Occipital lobe (tissue), 2 donors: Measurements from ENCODE around the gene CHADL. TPM values are rescaled to one million over a fixed set of nuclear protein-coding genes. Genes with fewer than 3 reads are reported as not detected.

ENCODE experiments used
- DNase-seq: peaks from one replicate; lab custom pipeline; 2025; lab: John Stamatoyannopoulos, UW
- total RNA-seq: library from RNA; depleted of rRNA; stranded (reverse); fragments of >200 nt; gene quantifications from one replicate; pipeline ENCODE4 v1.2.3, GENCODE V29; 2014

CHADL gene
- total RNA-seq, 1 donor from 2014 or later, result 2.8 TPM

DNA sequence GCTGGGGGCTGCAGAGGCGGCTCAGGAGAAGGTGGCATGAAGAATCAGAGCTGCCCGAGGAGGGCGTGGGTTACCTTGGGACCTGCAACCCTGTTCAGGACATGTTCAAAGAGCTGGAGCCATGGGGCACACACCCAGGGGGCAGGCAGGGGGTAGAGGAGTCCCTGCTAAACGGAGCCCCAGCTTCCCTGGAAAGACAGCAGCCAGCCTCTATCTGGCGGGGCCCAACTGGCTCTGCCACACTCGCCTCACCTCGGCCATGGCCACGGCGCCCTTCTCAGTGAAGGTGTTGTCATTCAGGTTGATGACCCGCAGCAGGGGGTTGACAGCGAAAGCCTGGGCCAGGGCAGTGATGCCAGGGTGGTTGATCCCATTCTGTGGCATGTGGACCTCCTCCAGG, 17.0 kb upstream of the CHADL start:
- DNase-seq, result no peak

DNA sequence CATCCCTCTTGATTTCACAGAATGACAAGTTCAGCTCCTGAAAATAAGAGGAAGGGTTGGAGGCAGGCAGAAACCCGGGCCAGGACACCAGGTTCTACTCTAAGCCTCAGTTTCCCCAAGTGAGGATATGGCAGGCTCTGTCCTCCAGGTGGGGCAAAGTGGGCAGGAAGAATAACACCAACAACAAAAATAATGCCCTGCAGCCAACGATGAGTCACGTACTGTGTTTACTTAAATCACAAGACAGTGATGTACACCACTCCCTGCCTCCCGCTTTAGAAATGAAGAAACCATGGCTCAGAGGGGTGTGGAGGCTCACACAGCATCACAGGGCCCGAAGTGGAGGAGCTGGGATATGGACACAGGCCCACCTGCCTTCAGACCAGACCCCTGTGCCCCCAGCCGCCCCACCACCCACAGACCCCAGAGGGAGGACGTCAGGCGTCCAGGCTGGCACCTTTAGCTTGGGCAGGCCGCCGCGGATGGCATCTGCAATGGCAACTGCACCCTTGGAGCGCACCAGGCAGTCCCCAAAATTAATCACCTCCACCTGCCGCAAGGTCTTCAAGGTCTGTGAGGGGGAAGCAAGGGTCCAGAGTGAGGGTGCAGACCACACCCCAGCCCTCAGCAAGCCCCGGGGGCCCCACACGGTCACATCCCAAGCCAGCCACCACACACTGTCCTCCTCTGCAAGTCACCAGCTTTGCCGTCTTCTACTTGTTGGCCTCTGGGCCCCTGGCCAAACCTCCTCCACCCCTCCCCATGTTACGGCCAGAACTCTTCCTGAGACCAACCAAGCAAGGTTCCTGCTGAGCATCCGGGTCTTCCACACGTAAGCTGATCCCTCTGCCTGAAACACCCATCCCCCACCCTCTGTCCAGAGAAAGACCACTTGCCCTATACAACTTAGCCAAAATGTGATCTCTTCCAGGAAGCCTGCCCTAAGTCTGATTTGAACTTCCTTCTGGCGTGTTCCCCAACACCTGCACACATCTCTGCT, 15.8 kb upstream of the CHADL start:
- no peak for DNase-seq

DNA sequence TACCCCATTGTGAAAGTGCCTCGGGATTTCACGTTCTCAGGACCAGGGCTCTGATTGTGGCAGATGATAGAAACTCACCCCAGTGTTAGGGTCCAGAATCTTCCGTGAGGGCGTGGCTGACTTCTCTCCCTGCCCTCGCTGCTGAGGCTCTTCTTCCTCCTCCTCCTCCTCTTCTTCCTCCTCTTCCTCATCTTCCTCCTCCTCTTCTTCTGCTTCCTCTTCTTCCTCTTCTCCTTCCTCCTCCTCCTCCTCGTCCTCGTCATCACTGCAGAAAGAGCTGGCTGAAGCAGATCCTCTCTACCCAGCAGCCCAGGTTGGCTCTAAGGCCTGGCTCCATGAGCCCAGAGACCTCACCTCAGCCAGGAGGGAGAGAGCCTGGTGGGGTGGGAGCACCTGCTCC, 13.5 kb upstream of the CHADL start:
- no peak for DNase-seq

DNA sequence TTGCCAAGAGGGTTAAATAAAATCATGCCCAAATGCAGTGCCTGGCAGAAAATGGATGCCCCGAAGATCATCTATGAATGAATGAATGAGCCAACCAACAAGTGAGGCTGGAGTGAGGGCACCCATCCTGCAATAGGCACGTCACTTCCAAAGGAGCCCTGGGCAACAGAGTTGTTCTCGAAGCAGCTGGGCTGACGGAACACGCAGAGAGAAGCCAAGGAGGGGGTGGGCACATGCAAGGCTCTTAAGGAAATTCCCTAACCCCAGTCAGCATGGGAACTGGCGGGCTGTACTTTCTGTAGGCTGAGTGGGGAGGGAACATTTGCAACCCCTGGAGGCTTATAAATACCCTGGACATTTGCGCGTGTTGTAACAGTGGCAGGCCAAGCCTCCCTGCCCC, 11.6 kb upstream of the CHADL start:
- DNase-seq, result no peak

DNA sequence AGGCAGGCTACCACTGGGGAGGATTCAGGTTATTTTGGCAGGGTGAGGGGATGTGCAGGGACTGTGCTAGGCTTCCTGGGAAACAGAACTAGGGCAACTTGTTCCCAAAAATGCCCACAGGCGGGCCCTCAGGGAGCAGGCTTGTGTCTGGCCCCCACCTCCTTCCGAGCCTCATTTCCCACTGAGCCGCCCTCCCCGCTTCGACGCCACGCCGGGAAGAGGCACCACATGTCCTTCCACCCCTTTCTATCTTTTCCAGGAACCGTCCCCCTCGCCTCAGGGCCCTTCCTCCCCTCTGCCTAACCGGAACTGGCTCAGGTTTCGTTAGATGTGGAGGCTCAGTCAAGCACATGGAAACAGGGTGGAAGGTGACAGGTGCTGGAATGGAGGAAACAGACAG, 9.4 kb upstream of the CHADL start:
- DNase-seq, result no peak

DNA sequence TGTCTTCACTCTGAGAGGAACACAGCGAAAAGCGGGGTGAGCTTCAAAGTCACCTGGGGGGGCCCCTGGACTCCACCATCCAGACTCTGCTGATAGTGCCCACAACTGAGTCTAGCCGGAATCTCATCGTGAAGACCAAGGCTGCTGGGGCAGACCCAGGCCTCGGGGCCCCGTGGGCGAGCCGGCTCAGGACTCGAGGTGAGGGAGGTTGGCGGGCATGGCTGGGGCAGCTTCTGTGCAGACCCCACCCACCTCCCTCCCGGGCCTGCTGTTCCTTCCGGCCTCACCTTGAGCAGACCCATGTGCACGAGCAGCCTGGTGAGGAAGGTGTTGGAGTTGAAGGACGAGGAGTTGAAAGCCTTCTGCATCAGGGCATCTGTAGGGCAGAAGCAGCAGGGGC, 8.7 kb upstream of the CHADL start:
- no peak for DNase-seq

DNA sequence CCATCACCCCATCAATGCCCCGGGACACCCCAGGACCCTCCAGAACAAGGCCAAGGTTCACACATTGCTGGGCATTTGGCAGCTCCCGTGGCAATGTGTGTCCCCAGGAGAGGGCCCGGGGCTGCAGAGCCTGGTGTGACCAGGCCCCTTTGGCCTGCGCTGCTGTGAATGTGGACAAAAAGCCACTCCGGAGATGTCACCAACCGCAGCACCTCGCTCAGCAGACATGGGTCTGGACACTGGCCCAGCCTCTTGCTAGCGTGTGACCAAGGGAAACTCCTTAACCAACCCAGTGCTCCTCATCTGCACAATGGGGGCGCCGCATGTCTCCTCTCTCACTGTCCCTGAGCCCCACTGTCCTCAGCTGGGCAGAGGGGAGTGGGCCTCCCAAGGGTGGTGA, 8.0 kb upstream of the CHADL start:
- DNase-seq, result no peak

DNA sequence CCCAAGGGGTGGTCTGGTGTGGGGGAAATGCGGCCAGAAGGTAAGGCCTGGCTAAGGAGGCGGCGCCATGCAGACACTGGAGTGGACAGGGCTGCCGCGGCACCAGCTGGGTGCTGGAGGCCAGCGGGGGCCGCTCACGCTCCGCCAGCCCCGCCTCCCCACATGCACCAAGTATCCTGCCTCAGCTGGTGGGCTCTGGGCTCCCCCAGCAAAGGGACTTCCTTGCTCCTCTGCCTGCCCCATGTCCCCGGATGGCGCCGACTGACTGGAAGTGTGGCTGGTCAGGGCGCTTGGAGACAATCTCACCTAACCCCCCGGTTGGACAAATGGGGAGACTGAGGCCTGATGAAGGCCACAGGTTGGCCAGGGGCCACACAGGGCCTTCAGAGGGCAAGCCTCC, 7.6 kb upstream of the CHADL start:
- no peak for DNase-seq

DNA sequence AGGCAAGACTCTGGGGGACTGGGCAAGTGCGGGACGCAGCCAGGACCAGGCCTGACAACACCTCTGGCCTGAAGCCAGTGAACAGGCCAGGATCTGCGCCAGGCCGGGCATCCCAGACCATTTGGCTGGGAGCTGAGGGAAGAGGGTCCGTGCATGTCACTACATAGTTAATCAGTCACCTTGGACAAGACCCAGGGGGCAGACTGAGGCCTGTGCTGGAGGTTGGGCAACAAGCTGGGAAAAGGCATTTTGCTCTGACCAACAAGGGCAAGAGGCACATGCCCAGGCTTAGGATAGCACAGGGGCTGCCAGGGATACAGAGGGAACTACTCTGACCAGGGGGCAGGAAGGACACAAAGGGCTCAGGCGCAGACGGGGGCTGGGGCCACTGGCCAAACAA, 7.0 kb upstream of the CHADL start:
- DNase-seq, result no peak

DNA sequence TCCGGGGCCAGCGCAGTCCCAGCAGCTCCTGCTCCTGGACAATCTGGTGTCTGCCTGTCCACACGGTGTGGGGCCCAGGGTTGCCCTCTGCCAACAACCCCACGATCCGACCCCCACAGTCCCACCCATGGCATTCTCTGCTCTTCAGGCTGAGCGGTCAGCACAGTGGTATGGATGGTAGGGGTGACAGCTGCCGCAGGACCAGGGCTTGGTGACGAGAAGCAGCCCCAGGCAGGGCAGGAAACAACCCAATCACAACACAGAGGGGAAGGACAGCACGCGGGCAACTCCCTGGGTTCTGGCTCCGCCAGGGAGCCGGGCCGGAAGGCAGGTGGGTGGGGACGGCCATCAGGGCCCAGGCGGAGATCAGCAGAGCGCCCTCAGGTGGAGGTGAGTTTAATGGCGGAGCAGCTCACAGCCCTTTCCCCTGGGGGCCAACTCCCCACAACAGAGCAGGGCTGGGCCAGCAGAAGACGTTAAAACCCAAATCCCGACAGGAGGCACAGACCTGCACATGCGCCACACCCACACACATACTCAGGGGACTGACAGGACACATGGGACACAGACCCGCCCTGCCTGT, 5.3 kb upstream of the CHADL start:
- DNase-seq, result no peak

DNA sequence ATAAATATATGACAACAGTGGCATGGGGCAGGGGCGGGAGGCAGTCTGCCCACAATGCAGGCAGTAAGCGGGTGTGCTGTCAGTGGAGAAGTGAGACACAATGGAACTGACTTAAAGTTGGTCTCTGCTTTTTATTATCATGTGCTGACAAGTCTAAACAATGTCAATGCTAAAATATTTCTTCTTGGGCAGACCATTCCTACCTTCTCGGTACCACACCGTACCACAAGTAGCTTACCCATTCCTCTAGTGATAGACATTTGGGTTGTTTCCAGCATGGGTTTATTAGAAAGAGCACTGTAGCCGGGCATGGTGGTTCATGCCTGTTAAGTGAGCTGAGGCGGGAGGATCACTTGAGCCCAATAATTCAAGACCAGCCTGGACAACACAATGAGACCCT, 2.6 kb upstream of the CHADL start:
- DNase-seq, result no peak

DNA sequence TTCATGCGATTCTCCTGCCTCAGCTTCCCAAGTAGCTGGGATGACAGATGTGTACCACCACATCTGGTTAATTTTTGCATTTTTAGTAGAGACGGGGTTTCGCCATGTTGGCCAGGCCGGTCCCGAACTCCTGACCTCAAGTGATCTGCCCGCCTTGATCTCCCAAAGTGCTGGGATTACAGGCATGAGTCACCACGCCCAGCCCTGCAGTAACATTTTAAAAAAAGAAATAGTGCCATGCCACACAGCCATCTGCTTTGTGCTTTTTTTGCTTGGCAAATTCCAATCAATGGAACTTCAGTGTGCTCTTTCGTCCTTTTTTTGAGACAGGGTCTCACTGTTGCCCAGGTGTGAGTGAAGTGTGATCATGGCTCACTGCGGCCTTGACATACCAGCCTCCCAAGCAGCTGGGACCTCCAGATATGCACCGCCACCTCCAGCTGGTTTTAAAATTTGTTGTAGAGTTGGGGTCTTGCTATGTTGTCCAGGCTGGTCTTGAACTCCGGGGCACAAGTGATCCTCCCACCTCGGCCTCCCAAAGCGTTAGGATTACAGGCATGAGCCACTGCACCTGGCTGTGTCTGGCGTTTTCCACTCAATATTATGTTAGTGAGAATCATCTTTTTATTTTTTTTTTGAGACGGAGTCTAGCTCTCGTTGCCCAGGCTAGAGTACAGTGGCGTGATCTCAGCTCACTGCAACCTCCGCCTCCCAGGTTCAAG, 1.8 kb upstream of the CHADL start:
- DNase-seq, result no peak

DNA sequence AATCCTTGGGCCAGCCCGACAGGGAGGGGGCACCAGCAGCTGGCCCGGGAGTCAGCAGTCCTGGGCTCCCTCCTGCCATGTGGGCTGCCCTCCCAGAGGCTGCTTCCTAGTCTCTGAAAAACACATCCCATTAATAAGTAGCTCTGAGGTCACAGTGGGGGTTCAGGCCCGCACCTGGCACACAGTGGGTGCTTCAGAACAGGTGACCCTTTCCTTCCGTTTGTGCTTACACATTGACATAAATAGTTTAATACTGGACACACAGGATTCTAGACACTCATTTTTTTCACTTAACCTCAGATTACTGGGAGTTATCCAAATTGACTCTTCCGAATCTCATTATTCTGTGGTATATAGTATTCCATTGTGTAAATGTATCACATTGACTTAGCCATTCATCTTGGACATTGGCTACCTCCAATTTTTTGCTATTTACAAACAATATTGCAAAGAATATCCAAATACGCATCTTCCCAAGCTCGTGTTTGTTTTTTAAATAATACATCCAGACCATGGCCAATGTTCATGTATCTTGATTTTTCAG, 474 bp upstream of the CHADL start:
- no peak for DNase-seq

DNA sequence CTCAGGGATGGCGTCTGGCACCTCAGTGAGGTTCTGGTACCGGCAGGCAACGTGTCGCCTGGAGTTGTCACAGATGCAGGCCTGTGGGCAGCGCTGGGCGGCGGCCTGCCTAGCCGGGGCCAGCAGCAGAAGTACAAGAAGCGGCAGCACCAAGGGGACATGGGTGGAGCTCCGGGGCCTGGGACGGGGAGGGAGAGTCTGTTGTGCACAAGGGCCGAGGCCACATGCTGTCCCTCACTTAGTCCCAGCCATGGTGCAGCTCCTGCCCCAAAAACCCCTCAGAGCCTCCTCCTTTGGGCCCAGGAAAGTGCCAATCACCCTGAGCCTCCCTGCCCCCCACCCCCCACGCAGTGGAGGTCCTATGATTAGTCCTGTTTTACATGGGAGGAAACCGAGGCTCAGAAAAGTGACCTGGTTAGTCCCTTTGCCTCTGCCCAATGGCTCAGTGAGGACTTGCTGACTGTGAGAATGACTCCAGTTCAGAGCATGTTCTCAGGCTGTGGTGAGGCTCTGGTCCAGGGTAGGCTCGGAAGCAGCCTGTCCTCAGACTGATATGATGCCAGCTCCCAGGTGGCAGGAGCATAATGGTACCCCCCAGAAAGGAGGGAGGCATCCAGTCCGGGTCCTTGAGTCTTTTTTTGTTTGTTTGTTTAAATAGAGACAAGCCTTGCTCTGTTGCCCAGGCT, 1.1 kb downstream of the CHADL start:
- no peak for DNase-seq

DNA sequence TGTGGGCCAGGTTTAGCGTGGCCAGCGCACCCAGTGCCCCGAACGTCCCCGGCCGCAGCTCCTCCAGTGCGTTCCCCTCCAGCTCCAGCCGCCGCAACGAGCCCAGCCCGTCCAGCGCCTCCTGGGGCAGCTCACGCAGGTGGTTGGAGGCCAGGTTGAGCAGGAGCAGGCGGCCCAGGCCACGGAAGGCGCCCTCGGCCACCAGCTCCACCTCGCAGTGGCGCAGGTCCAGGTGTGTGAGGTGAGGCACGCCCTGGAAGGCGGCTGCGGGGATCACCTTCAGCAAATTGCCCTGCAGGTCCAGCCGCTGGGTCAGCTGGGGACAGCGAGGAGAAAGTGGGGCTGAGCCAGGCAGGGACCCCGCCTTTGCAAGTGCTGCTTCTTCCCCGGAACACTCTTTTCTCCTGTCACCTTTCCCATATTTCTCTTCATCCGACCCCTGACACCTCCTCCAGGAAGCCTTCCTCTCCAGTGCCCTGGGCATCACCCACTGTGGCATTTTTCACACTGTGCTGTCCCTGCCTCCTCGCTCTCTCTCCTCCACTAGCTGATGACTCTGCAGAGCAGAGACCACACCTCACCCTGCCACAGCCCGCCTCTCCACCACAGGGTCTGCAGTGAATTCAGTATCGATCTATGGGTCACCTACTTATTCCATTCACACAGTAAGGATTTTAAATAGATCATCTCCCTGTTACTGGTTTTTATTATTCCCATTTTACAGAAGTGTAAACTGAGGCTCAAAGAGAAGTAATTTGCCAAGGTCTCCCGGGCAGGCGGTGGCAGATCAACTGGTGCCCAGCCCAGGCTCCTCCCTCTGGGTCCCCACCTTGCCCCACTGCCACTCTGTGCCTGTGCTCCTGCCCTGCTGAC, 1.9 kb downstream of the CHADL start:
- no peak for DNase-seq

DNA sequence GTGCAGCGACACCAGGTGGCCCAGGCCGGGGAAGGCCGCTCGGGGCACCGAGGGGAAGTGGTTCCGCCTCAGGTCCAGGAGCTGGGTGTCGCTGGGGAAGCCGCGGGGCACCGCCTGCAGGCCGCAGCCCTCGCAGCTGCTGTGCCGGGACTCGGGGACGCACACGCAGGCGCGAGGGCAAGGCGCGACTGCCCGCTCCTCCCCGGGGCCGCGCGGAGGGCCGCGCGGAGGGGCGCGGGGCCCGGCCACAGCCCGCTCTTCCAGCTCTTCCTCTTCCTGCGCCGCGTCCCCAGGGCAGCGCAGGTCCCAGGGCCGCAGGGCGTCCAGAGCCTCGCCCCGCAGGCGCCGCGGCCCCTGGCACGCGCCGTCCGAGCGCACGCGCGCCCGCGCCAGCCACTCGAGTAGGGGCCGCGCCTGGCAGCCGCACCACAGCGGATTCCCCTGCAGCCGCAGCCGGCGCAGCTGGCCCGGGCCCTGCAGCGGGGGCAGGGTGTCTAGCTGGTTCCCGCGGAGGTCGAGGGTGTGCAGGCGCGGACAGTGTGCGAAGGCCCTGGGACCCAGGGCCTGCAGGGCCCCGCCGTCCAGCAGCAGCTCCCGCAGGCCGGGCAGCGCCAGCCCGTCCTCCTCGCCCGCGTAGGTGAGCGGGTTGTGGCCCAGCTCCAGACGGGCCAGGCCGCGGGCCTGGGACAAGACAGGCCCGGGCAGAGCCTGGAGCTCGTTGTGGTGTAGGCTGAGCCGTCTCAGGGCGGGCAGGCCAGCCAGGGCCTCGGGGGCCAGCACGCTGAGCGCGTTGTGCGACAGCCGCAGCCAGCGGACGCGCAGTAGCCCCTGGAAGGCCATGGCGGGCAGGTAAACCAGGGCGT, 2.8 kb downstream of the CHADL start:
- DNase-seq, result no peak

DNA sequence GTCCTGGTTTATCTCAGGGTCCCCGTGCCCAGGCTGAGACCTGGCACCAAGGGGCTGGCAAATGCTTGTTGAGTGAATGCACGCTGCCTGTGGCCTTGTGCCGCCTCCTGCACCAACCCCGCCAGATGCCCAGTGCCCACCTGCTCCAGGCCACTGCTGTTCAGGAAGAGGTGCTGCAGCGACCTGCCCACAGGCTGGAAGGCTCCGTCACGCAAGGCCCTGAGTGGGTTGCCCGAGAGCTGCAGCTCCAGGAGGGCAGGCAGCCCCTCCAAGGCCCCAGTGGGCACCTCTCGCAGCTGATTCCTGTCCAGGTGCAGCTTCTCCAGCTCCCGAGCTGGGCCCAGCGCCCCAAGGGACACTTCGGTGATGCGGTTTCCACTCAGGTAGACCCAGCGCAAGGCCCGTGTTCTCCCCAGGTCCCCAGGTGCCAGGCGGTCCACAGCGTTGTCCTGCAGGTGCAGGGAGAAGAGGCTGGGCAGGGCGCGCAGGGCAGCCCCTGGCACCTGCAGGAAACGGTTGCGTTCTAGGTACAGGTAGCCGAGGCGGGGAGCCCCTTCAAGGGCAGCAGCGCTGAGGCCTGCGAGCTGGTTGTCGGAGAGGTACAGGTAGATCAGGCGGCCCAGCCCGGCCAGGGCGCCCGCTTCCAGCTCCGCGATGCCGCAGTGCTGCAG, 3.6 kb downstream of the CHADL start:
- no peak for DNase-seq

DNA sequence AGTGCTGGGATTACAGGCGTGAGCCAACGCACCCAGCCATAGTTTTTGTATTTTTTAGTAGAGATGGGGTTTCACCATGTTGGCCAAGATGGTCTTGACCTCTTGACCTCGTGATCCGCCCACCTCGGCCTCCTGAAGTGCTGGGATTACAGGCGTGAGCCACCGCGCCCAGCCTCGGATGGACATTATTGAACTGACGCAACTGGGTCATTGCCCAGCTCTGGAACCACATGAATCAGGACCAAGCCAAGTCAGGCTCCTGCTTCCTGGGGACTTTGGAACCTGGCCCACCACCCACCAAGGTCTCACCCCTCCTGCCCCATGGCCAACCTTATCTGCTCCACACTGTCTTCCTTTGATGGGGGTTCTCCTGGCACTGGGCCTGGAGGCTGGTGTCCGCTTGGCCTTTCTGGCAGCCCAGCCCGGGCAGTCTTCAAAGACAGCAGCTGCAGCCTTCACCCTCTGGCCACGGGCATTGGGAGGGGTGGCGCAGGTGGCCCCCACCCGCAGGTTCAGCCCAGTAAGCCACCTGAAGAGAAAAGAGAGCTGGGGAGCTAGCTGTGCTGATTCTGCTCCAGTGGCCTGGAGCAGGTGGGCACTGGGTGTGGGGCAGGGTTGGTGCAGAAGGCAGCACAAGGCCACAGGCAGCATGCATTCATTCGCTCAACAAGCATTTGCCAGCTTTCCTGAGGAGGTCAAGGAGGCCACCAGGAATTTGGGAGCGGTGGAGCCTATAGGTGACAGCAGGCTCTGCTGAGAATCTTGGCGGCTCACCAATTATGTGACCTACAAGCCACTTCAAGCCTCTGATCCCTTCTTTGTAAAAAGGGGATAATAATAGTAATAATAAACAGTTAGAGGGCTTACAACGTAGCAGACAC, 5.7 kb downstream of the CHADL start:
- DNase-seq, result no peak
